H1 (cell line): ENCODE data around the gene NANOS3. TPM values are rescaled to one million over a fixed set of nuclear protein-coding genes. Genes with fewer than 3 reads are reported as not detected.

Experiments used
- CBX8 ChIP-seq: fragments of 300-800, 300-1000 bp; sonication (generic); IDR thresholded peaks from 2 replicates; pipeline ENCODE4 v1.7.1; 2016; ENCODE audit warnings: low read depth, low read length, borderline replicate concordance
- CREB1 ChIP-seq: IDR thresholded peaks from 2 replicates; pipeline ENCODE4 v1.6.1; 2012; ENCODE audit warnings: inconsistent platforms
- SIRT6 ChIP-seq: IDR thresholded peaks from one replicate; pipeline ENCODE4 v1.7.1; 2012; ENCODE audit warnings: low read length, inconsistent platforms
- TAF1 ChIP-seq: IDR thresholded peaks from 2 replicates; pipeline ENCODE4 v1.6.1; 2011; ENCODE audit warnings: mild to moderate bottlenecking, low read depth, low read length
- polyA plus RNA-seq, 7 experiments: library from polyadenylated mRNA; depleted of rRNA in 3 of 7; stranded (reverse) in 5 of 7; unstranded in 2 of 7; fragments of >200 nt in 5 of 7; fragments of 200-250 nt in 2 of 7; gene quantifications; 1 replicate in 5 of 7; 2 replicates in 1 of 7; 4 replicates in 1 of 7; pipeline versions ENCODE4 v1.2.1 to v1.2.3, GENCODE V29; 2011 to 2013; ENCODE audit warnings: missing spikeins in 2 of 7, mixed read lengths in 2 of 7
- total RNA-seq: library from RNA; stranded (reverse); fragmentation: NEBNext Ultra II Directional; extraction: Animal tissue kit (Norgen Biotek cat#: 25700); gene quantifications from 2 replicates; pipeline ENCODE4 v1.2.1, GENCODE V29; 2021

The NANOS3 gene
- total and polyA plus RNA-seq, 2 of the 8 experiments (the other 6 are each of a cell fraction or from before 2014, with no cell fraction given), result 0.62 TPM; not detected in 1

- no peak for TF ChIP-seq SIRT6
- no peak for TF ChIP-seq CREB1
- TF ChIP-seq TAF1, result no peak
- TF ChIP-seq CBX8, result no peak
These were observed 41.9 kb downstream of the NANOS3 start (continued) for GRCh38 chr19:13918726-13919411.
